ENCODE measurements around the gene MAP2. TPM values are rescaled to one million over a fixed set of nuclear protein-coding genes. Genes with fewer than 3 reads are reported as not detected.

MAP2 gene
- polyA plus RNA-seq, 1 donor (not counting 4 experiments of a cell fraction or from before 2014, with no cell fraction given): 16.2 TPM

DNA sequence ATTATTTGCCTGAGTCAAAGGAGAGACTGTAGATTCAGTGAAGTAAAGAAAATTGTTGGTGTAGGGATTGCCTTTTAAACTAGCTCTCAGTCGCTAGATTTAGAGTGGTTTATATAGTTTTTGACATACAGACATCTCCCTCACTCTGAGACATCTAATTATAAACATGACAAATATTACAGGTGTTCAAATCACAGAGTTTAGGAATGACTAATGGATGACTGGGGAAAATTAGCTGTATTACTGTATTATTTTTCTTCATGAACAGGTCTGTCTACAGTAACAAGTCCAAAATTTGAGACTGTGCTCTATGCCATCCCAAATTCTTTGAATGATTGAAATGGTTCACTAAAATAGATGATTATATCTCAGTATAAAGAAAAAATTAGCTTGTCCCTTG is 40.0 kb downstream of the MAP2 start:
- TF ChIP-seq, protein P1, sequence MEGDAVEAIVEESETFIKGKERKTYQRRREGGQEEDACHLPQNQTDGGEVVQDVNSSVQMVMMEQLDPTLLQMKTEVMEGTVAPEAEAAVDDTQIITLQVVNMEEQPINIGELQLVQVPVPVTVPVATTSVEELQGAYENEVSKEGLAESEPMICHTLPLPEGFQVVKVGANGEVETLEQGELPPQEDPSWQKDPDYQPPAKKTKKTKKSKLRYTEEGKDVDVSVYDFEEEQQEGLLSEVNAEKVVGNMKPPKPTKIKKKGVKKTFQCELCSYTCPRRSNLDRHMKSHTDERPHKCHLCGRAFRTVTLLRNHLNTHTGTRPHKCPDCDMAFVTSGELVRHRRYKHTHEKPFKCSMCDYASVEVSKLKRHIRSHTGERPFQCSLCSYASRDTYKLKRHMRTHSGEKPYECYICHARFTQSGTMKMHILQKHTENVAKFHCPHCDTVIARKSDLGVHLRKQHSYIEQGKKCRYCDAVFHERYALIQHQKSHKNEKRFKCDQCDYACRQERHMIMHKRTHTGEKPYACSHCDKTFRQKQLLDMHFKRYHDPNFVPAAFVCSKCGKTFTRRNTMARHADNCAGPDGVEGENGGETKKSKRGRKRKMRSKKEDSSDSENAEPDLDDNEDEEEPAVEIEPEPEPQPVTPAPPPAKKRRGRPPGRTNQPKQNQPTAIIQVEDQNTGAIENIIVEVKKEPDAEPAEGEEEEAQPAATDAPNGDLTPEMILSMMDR (optimal IDR thresholded peaks at IDR 0.05 in 1 of 3, IDR thresholded peaks at IDR 0.05 in 1 of 3, conservative IDR thresholded peaks at IDR 0.05 in 1 of 3; ENCODE audit: extremely low read depth in 1 of 3, insufficient read depth in 2 of 3, low read length in 3 of 3): no peak
- Histone ChIP-seq H3K4me2 (ENCODE audit: control insufficient read depth, extremely low read depth, insufficient read depth, low read depth, low read length) (no peak overlapping the region), H3K36me3 (ENCODE audit: control insufficient read depth in 2 of 2, extremely low read depth in 1 of 2, insufficient read depth in 2 of 2, low read length in 2 of 2) (no peaks in the 10 kb centered on the region), H3K9me3 (ENCODE audit: control insufficient read depth, low read depth, low read length) (no peaks in the 10 kb centered on the region), H3K79me2 (ENCODE audit: control insufficient read depth, insufficient read depth, low read length) (no peaks in the 10 kb centered on the region), H2AFZ (ENCODE audit: control insufficient read depth, low read length) (no peak overlapping the region), H3K27ac (ENCODE audit: control insufficient read depth, insufficient read depth, low read length) (no peak overlapping the region), H3K9ac (ENCODE audit: control insufficient read depth, extremely low read depth, insufficient read depth, low read length) (no peak overlapping the region), H3K4me1 (ENCODE audit: control insufficient read depth, extremely low read depth, insufficient read depth, low read length) (peaks cover 2% of the 10 kb centered on the region), H4K20me1 (ENCODE audit: control insufficient read depth, extremely low read depth, insufficient read depth, low read length) (no peaks in the 10 kb centered on the region), H3K9me1 (ENCODE audit: control insufficient read depth, extremely low read depth, insufficient read depth, low read length) (no peaks in the 10 kb centered on the region), H3K4me3 (ENCODE audit: control insufficient read depth in 2 of 3, extremely low read depth in 1 of 3, insufficient read depth in 2 of 3, low read depth in 1 of 3, low read length in 3 of 3) (no peak overlapping the region), H3K27me3 (ENCODE audit: control insufficient read depth, extremely low read depth, insufficient read depth, low read length) (no peaks in the 10 kb centered on the region)
- DNase-seq (ENCODE audit: low read depth, low spot score) (no peak), FAIRE-seq (no peak)
- dilution Hi-C loops (cut with MboI; ENCODE audit: extremely low pct_ligation_motif_present, low sequenced_read_pairs): no loop called here

- no peaks in the 10 kb centered on the region for H3K27me3 ChIP-seq (ENCODE audit: control insufficient read depth, extremely low read depth, insufficient read depth, low read length)
- H3K79me2 ChIP-seq (ENCODE audit: control insufficient read depth, insufficient read depth, low read length): no peaks in the 10 kb centered on the region
- H2AFZ ChIP-seq (ENCODE audit: control insufficient read depth, low read length): no peak overlapping the region
- FAIRE-seq (peak; percentile 23), DNase-seq (ENCODE audit: low read depth, low spot score) (no peak)
- H3K9me1 ChIP-seq (ENCODE audit: control insufficient read depth, extremely low read depth, insufficient read depth, low read length): no peaks in the 10 kb centered on the region
- no peak overlapping the region for H3K27ac ChIP-seq (ENCODE audit: control insufficient read depth, insufficient read depth, low read length)
- peak overlapping the region; percentile 8 for H3K4me2 ChIP-seq (ENCODE audit: control insufficient read depth, extremely low read depth, insufficient read depth, low read depth, low read length)
- dilution Hi-C loops (cut with MboI; ENCODE audit: extremely low pct_ligation_motif_present, low sequenced_read_pairs): no loop called here
- no peaks in the 10 kb centered on the region for H3K9me3 ChIP-seq (ENCODE audit: control insufficient read depth, low read depth, low read length)
- TF ChIP-seq EZH2 (IDR thresholded peaks at IDR 0.05; ENCODE audit: low read length): no peak
- TF ChIP-seq, protein P1 (optimal IDR thresholded peaks at IDR 0.05 in 1 of 3, IDR thresholded peaks at IDR 0.05 in 1 of 3, conservative IDR thresholded peaks at IDR 0.05 in 1 of 3; ENCODE audit: extremely low read depth in 1 of 3, insufficient read depth in 2 of 3, low read length in 3 of 3): no peak
- H4K20me1 ChIP-seq (ENCODE audit: control insufficient read depth, extremely low read depth, insufficient read depth, low read length): no peaks in the 10 kb centered on the region
- H3K9ac ChIP-seq (ENCODE audit: control insufficient read depth, extremely low read depth, insufficient read depth, low read length): no peak overlapping the region
- no peaks in the 10 kb centered on the region for H3K36me3 ChIP-seq (ENCODE audit: control insufficient read depth in 2 of 2, extremely low read depth in 1 of 2, insufficient read depth in 2 of 2, low read length in 2 of 2)
- no peak overlapping the region for H3K4me3 ChIP-seq (ENCODE audit: control insufficient read depth in 2 of 3, extremely low read depth in 1 of 3, insufficient read depth in 2 of 3, low read depth in 1 of 3, low read length in 3 of 3)
- peaks cover 37% of the 10 kb centered on the region for H3K4me1 ChIP-seq (ENCODE audit: control insufficient read depth, extremely low read depth, insufficient read depth, low read length)
These were observed 45.0 kb downstream of the MAP2 start for GRCh38 chr2:209468846-209469245.
